ENCODE results near the gene RC3H2.

DNA sequence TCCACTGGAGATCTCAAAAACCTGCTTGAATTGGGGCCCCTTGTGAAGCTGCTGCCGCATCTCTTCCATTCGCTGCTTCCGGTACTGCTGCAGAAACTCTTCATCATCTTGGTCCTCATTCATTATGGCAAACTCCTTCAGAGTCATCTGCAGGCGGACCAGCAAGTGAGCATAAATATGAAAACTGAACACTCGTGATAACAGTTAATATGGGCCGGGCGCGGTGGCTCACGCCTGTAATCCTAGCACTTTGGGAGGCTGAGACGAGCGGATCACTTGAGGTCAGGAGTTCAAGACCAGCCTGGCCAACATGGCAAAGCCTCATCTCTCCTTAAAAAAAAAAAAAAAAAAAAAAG lies 84.7 kb downstream of the RC3H2 start:
- TF ChIP-seq, protein P1, sequence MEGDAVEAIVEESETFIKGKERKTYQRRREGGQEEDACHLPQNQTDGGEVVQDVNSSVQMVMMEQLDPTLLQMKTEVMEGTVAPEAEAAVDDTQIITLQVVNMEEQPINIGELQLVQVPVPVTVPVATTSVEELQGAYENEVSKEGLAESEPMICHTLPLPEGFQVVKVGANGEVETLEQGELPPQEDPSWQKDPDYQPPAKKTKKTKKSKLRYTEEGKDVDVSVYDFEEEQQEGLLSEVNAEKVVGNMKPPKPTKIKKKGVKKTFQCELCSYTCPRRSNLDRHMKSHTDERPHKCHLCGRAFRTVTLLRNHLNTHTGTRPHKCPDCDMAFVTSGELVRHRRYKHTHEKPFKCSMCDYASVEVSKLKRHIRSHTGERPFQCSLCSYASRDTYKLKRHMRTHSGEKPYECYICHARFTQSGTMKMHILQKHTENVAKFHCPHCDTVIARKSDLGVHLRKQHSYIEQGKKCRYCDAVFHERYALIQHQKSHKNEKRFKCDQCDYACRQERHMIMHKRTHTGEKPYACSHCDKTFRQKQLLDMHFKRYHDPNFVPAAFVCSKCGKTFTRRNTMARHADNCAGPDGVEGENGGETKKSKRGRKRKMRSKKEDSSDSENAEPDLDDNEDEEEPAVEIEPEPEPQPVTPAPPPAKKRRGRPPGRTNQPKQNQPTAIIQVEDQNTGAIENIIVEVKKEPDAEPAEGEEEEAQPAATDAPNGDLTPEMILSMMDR (IDR thresholded peaks at IDR 0.05) = no peak
- no peak for TF ChIP-seq POLR2A (IDR thresholded peaks at IDR 0.05)

Data from lower leg skin (tissue), 3 donors.